Measurements from ENCODE around the gene THRAP3.

Gene THRAP3

DNA sequence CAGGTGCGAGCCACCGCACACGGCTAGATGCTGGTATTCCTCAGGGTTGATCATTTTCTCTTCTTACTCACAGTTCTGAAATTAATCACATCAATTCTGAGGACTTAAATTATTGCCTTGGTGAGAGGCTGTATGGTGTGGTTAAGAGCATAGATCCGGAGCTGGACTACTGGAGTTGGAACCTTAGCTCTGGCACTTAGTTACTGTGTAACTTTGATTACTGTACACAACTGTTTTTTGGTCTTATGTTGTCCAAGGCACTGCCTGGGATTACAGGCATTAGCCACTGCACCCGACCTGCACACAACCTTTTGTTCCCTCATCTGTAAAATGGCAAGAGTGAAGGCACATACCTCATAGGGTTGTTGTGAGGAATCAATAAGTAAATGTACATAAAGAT, 25.6 kb upstream of the THRAP3 start:
- no peak overlapping the region for H3K4me3 ChIP-seq (ENCODE audit: low read depth, low read length)
- no peak for DNase-seq (ENCODE audit: low read depth, low spot score)
- POLR2A ChIA-PET, result interaction anchor here (0.7 kb wide), 2 partner anchors 49 to 101 kb away, joined by 3 to 6 read pairs; no protein-coding TSS in a partner anchor
- no peak for TF ChIP-seq CTCF (IDR thresholded peaks at IDR 0.05; ENCODE audit: insufficient read depth, low read length, missing control alignments)
- CTCF ChIA-PET, result interaction anchor here (1.0 to 5.1 kb wide), 2 partner anchors 10 to 102 kb away, joined by 3 to 32 read pairs; no protein-coding TSS in a partner anchor

DNA sequence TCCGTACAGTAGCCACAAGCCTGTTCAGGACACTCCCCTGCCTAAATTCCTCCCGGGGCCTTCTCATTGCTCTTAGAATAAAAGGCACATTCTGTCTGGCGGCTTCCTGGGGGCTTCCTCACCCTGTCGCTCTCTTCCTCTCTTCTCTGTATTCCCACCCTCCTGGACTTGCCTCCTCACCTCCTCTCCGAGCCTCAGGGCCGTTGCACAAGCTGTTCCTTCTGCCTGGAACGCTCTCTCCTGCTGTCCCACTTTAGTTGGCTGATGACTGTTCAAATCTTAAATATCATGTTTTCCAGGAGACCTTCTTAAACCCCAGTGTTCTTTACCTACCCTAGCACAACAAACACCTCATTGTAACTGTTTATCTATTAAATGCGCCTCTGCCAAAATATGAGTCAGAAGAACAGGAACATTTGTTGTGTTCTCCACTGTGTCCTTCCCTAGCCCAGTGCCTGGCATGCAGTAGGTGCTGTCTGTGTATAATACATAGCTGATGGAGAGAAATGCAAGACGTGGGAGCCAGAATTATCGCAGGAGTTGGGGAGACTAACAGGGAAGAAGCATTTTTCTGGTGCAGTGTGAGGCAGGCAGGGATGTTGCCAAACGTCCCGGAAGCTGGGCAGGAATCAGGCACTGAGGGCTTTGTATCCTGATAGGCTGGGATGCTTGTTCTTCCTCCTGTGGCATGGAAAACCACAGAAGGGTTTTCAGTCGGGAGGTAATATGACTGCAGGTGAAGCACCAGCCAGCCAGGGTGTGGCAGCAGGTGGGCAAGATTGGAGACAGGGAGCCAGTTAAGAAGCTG, 24.1 kb upstream of the THRAP3 start:
- no peak overlapping the region for H3K4me3 ChIP-seq (ENCODE audit: low read depth, low read length)
- ChIA-PET CTCF (interaction anchor here (5.1 kb wide), 1 partner anchor 11 kb away, joined by 32 read pairs; no protein-coding TSS in a partner anchor), POLR2A (no interaction called here)
- TF ChIP-seq CTCF (IDR thresholded peaks at IDR 0.05; ENCODE audit: insufficient read depth, low read length, missing control alignments), result no peak
- DNase-seq (ENCODE audit: low read depth, low spot score), result no peak

DNA sequence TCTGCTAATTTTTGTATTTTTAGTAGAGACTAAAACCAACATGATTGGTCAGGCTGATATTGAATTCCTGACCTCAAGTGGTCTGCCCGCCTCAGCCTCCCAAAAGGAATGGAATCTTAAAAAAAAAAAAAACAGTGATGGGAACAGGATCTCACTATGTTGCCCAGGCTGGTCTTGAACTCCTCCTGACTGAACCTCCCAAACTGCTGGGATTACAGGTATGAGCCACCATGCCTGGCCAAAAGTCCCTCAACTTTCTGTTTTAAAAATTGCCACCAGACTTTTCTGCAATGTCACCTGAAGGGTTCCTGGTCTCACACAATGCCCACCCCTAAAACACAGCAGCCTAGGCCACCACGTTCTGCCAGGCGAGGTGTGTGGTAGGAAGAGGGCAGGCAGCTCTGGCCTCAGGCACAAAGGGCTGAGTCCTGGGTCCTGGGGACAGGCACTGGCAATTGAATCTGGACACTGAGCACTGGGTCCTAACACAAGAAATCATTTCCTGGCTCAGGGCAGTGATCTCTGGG, 21.2 kb upstream of the THRAP3 start:
- TF ChIP-seq CTCF (IDR thresholded peaks at IDR 0.05; ENCODE audit: insufficient read depth, low read length, missing control alignments), result no peak
- POLR2A ChIA-PET, result no interaction called here
- no peak for DNase-seq (ENCODE audit: low read depth, low spot score)
- CTCF ChIA-PET, result no interaction called here
- no peak overlapping the region for H3K4me3 ChIP-seq (ENCODE audit: low read depth, low read length)

DNA sequence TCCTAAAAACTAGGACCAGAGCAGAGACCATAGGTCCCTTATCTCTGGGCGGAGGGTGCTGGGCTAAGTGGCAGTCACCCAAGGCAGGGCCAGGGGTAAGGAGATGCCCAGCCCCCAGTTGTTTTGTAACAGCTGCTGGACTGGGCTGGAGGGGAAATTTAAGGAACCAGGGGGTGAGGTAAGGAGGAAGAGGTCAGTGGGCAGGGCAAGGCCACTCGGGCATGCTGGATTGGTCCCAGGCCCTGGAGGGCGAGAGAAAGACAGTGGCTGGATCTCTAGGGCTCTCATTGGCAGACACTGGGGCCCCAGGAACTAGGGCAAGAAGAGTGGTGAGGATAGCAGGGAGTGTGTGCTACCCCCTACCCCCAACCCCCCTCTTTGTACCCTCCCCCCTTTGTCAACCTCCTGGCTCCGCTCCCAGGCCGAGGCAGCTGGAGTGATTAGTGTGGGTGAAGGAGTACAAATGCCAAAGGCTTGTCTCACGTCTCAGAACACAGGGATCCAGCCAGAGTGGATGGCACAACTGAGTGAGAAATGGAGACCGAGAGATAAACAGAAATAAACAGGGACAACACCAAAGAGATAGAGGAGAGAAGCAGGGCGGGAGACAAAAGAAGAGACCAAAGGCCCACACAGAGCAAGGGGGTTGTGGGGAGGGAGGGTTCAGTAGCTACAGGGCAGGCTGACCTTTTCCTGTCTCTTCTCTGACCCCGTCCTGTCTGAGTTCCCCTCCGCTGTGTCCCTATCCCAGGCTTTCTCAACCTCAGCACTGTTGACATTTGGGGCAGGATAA, 20.5 kb upstream of the THRAP3 start:
- H3K4me3 ChIP-seq (ENCODE audit: low read depth, low read length), result no peak overlapping the region
- ChIA-PET CTCF (interaction anchor here (1.2 to 1.9 kb wide), 2 partner anchors 9 to 68 kb away, joined by 3 to 4 read pairs; no protein-coding TSS in a partner anchor), POLR2A (no interaction called here)
- TF ChIP-seq CTCF (IDR thresholded peaks at IDR 0.05; ENCODE audit: insufficient read depth, low read length, missing control alignments), result no peak
- DNase-seq (ENCODE audit: low read depth, low spot score), result no peak

GRCh38 chr1:36204347-36204909, 19.8 kb upstream of the THRAP3 start:
- no peak overlapping the region for H3K4me3 ChIP-seq (ENCODE audit: low read depth, low read length)
- ChIA-PET POLR2A (no interaction called here), CTCF (interaction anchor here (1.2 to 1.9 kb wide), 2 partner anchors 10 to 69 kb away, joined by 3 to 4 read pairs; no protein-coding TSS in a partner anchor)
- TF ChIP-seq CTCF (IDR thresholded peaks at IDR 0.05; ENCODE audit: insufficient read depth, low read length, missing control alignments), result no peak
- no peak for DNase-seq (ENCODE audit: low read depth, low spot score)
